Limb (tissue), 2 donors: ENCODE measurements around the gene NR1D2.
A peak's percentile ranks its signal among the peaks of the same experiment; 100 is the strongest.
"Not testable (repeated sequence)": the region's sequence is repeated elsewhere in the genome, so short reads cannot be mapped to it uniquely, and the experiment has no call there.

Experiments
- DNase-seq, 2 donors: peaks; one replicate each; pipeline ENCODE4 v3.0.0-alpha.2; 2016; ENCODE audit errors: extremely low spot score in 2 of 2

NR1D2 gene

GRCh38 chr3:24003466-24003865, 58.4 kb downstream of the NR1D2 start:
- no peak for DNase-seq

GRCh38 chr3:24004171-24004938, 59.3 kb downstream of the NR1D2 start:
- no peak for DNase-seq

GRCh38 chr3:24005669-24006068, 60.6 kb downstream of the NR1D2 start:
- DNase-seq: no peak

GRCh38 chr3:24010834-24011233, 65.7 kb downstream of the NR1D2 start:
- DNase-seq: not testable (repeated sequence)

GRCh38 chr3:24012589-24013269, 67.6 kb downstream of the NR1D2 start:
- no peak for DNase-seq

GRCh38 chr3:24017305-24017704, 72.2 kb downstream of the NR1D2 start:
- peak; percentile 58 to 71 for DNase-seq

- no peak for DNase-seq
Observed at GRCh38 chr3:24018784-24019570, 73.9 kb downstream of the NR1D2 start.

GRCh38 chr3:24019585-24019984, 74.5 kb downstream of the NR1D2 start:
- DNase-seq: no peak

GRCh38 chr3:24020036-24020691, 75.1 kb downstream of the NR1D2 start:
- DNase-seq: no peak

GRCh38 chr3:24023197-24023596, 78.1 kb downstream of the NR1D2 start:
- DNase-seq: no peak

GRCh38 chr3:24025805-24026204, 80.7 kb downstream of the NR1D2 start:
- DNase-seq: no peak

- not testable (repeated sequence) for DNase-seq
Observed at GRCh38 chr3:24026665-24027064, 81.6 kb downstream of the NR1D2 start.

GRCh38 chr3:24027946-24028345, 82.9 kb downstream of the NR1D2 start:
- DNase-seq: no peak
